Epithelial cell of proximal tubule (primary cell): Measurements from ENCODE around the gene CDH4. TPM values are rescaled to one million over a fixed set of nuclear protein-coding genes. Genes with fewer than 3 reads are reported as not detected.

Source experiments
- DNase-seq: peaks from one replicate; pipeline ENCODE4 v3.0.0-alpha.2; 2011; ENCODE audit warnings: low read depth
- H3K4me3 ChIP-seq: 2 replicates; pipeline ENCODE4 v1.5.1; 2011; ENCODE audit warnings: low read depth, mild to moderate bottlenecking, low read length
- CTCF ChIP-seq: conservative IDR thresholded peaks from 2 replicates; pipeline ENCODE4 v1.5.1; 2012; ENCODE audit warnings: low read depth, mild to moderate bottlenecking, low read length
- total RNA-seq: library from RNA; depleted of rRNA; stranded (reverse); fragments of >200 nt; gene quantifications from 2 replicates; pipeline ENCODE4 v1.2.3, GENCODE V29; 2015

Gene CDH4
- total RNA-seq, 1 donor from 2014 or later = 17.1 TPM

- no peak for DNase-seq
- TF ChIP-seq CTCF = no peak
These were observed 653.9 kb downstream of the CDH4 start for GRCh38 chr20:61905781-61906523.

GRCh38 chr20:61907081-61907891 lies 655.2 kb downstream of the CDH4 start:
- no peak for TF ChIP-seq CTCF
- H3K4me3 ChIP-seq = no peak overlapping the region
- DNase-seq = no peak

More at GRCh38 chr20:61905781-61906523, 653.9 kb downstream of the CDH4 start:
- no peak overlapping the region for H3K4me3 ChIP-seq

GRCh38 chr20:61908057-61909026 lies 656.3 kb downstream of the CDH4 start:
- no peak for TF ChIP-seq CTCF
- no peak for DNase-seq
- no peak overlapping the region for H3K4me3 ChIP-seq

GRCh38 chr20:61909028-61909427 lies 657.0 kb downstream of the CDH4 start:
- H3K4me3 ChIP-seq = no peak overlapping the region
- DNase-seq = no peak
- no peak for TF ChIP-seq CTCF

- no peak for DNase-seq
- H3K4me3 ChIP-seq = no peak overlapping the region
- TF ChIP-seq CTCF = no peak
These were observed 657.8 kb downstream of the CDH4 start for GRCh38 chr20:61909821-61910220.

- no peak overlapping the region for H3K4me3 ChIP-seq
- DNase-seq = no peak
- TF ChIP-seq CTCF = no peak
These were observed 659.8 kb downstream of the CDH4 start for GRCh38 chr20:61911824-61912223.
